Measurements from ENCODE around the gene FTH1.

GRCh38 chr11:61975638-61976419, 8.4 kb upstream of the FTH1 start:
- TF ChIP-seq YY1 (IDR thresholded peaks at IDR 0.05; ENCODE audit: insufficient read depth, insufficient read length) (no peak), SUZ12 (IDR thresholded peaks at IDR 0.05; ENCODE audit: extremely low read depth, insufficient read depth, insufficient read length) (no peak)
